ENCODE measurements around the gene CRIM1.

The CRIM1 gene

DNA sequence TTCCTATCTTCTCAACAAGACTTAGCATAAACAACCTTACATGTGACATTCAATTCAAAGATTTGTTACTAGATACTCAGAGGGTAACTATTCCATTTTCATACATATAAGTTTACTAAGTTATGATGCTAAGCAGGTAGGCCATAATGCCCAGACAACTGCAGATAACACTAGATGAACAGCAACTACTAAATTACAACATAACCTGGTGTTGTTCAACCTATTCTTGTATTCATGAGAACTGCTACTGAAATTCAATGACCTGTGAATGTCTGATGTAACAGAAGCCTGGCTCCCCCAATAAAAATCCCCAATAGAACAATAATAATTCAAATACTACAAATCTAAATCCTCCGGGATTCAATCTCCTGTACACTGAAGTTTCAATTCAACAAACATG is 217.6 kb downstream of the CRIM1 start:
- DNase-seq (ENCODE audit: low read depth), result no peak
- TF ChIP-seq CTCF (IDR thresholded peaks at IDR 0.05; ENCODE audit: low read depth, low read length, missing control alignments), result no peak
- in situ Hi-C loops (cut with HindIII; ENCODE audit: low sequenced_read_pairs), result no loop called here
- no peak overlapping the region for H3K4me3 ChIP-seq (ENCODE audit: low read depth, low read length)

DNA sequence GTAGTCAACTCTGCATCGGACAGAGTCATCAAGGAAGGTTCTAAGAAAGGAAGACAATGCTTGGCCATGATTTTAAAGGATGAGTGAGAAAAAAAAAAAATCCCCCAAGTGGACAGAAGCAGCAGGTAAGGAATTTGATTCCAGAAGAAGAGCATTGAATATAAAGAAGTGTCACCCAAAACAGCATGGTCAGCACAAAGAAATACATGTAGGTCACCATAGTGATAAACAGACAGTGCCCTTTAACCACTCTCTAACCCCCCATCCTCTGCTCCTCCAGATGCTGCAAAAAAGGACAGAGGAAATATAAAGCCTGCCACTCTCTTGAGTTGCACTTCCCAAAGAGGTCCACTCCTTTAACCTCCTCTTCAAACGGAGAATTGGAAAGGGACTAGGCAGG is 219.0 kb downstream of the CRIM1 start:
- no peak overlapping the region for H3K4me3 ChIP-seq (ENCODE audit: low read depth, low read length)
- no peak for TF ChIP-seq CTCF (IDR thresholded peaks at IDR 0.05; ENCODE audit: low read depth, low read length, missing control alignments)
- no peak for DNase-seq (ENCODE audit: low read depth)
- in situ Hi-C loops (cut with HindIII; ENCODE audit: low sequenced_read_pairs), result no loop called here

- in situ Hi-C loops (cut with HindIII; ENCODE audit: low sequenced_read_pairs), result no loop called here
Observed at GRCh38 chr2:36577884-36578283, 222.3 kb downstream of the CRIM1 start.

GRCh38 chr2:36578343-36579296 is 223.0 kb downstream of the CRIM1 start:
- in situ Hi-C loops (cut with HindIII; ENCODE audit: low sequenced_read_pairs), result no loop called here
- TF ChIP-seq CTCF (IDR thresholded peaks at IDR 0.05; ENCODE audit: low read depth, low read length, missing control alignments), result no peak
- no peak overlapping the region for H3K4me3 ChIP-seq (ENCODE audit: low read depth, low read length)
- DNase-seq (ENCODE audit: low read depth), result no peak

More at GRCh38 chr2:36577884-36578283, 222.3 kb downstream of the CRIM1 start:
- no peak overlapping the region for H3K4me3 ChIP-seq (ENCODE audit: low read depth, low read length)
- DNase-seq (ENCODE audit: low read depth), result no peak
- no peak for TF ChIP-seq CTCF (IDR thresholded peaks at IDR 0.05; ENCODE audit: low read depth, low read length, missing control alignments)

DNA sequence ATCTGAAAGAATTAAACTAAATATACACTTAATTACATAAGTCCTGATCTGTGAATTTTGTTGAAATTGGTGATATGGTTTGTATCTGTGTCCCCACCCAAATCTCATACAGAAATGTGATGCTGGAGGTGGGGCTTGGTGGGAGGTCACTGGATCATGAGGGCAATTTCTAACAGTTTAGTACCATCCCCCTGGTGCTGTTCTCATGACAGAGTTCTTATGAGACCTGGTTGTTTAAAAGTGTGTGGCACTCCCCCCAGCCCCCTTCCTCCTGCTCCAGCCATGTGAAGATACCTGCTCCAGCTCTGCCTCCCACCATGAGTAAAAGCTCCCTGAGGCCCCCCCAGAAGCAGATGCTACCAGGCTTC is 223.7 kb downstream of the CRIM1 start:
- DNase-seq (ENCODE audit: low read depth), result no peak
- H3K4me3 ChIP-seq (ENCODE audit: low read depth, low read length), result no peak overlapping the region
- in situ Hi-C loops (cut with HindIII; ENCODE audit: low sequenced_read_pairs), result no loop called here
- no peak for TF ChIP-seq CTCF (IDR thresholded peaks at IDR 0.05; ENCODE audit: low read depth, low read length, missing control alignments)

DNA sequence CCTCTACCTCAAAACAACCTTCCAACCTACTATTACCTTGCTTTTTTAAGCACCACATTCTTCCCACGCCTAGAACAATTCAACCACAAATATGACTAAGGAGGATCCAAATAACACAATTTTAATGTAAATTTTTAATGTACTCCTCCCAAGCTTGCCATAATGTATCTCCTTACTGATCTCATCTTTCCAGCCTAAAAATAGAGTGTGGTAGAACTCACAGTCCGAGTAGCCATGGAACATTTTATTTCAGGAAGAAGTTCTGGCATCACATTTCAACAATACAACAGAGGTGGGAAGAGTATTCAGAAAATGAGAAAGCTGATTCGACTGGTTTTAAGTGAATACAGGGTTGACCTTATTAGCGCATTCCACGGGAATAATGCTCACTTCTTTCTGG is 227.0 kb downstream of the CRIM1 start:
- no peak for TF ChIP-seq CTCF (IDR thresholded peaks at IDR 0.05; ENCODE audit: low read depth, low read length, missing control alignments)
- in situ Hi-C loops (cut with HindIII; ENCODE audit: low sequenced_read_pairs), result no loop called here
- DNase-seq (ENCODE audit: low read depth), result no peak
- no peak overlapping the region for H3K4me3 ChIP-seq (ENCODE audit: low read depth, low read length)
